ENCODE data around the gene PTPRD. TPM values are rescaled to one million over a fixed set of nuclear protein-coding genes. Genes with fewer than 3 reads are reported as not detected.

Gene PTPRD
- total and polyA plus RNA-seq, 2 experiments from 2014 or later, result 11.5 to 58.0 TPM

GRCh38 chr9:9399982-9400381 lies 1212.8 kb downstream of the PTPRD start:
- no peak overlapping the region for H2AFZ ChIP-seq
- no peaks in the 10 kb centered on the region for H3K79me2 ChIP-seq (replicated peaks; ENCODE audit: insufficient read depth)
- H4K20me1 ChIP-seq (replicated peaks; ENCODE audit: insufficient read depth), result no peaks in the 10 kb centered on the region
- no peaks in the 10 kb centered on the region for H3F3A ChIP-seq (replicated peaks; ENCODE audit: low read depth)
- no peaks in the 10 kb centered on the region for H3K27me3 ChIP-seq (ENCODE audit: insufficient read depth)
- no peaks in the 10 kb centered on the region for H3K36me3 ChIP-seq (ENCODE audit: insufficient read depth)
- H3K4me1 Mint-ChIP-seq, result peaks cover 13% of the 10 kb centered on the region; the same call in 2 of the 3 replicates
- TF ChIP-seq POLR2AphosphoS5 (IDR thresholded peaks at IDR 0.05; ENCODE audit: low read depth), result no peak
- TF ChIP-seq CREB1 (CRISPR knock-in tag; IDR thresholded peaks at IDR 0.05; ENCODE audit: low read depth), result no peak
- no peak for TF ChIP-seq EZH2 (IDR thresholded peaks at IDR 0.05; ENCODE audit: low read depth, unreplicated experiment)
- no peak for TF ChIP-seq NANOG (IDR thresholded peaks at IDR 0.05; ENCODE audit: borderline replicate concordance)
- H3K4me3 ChIP-seq, result no peak overlapping the region
- no peak overlapping the region for H3K4me2 ChIP-seq
- DNase-seq (ENCODE audit: low spot score) (no peak), ATAC-seq (no peak)
- peaks cover 1% of the 10 kb centered on the region; the same call in 1 of the 2 replicates for H3K9me2 ChIP-seq (ENCODE audit: insufficient read depth)
- H3K9me3 Mint-ChIP-seq, result no peaks in the 10 kb centered on the region
- no peaks in the 10 kb centered on the region for H3K27me3 Mint-ChIP-seq (ENCODE audit: insufficient read depth, low read depth, poor library complexity)
- H3K4me1 ChIP-seq (ENCODE audit: insufficient read depth), result peaks cover 13% of the 10 kb centered on the region
- peaks cover 5% of the 10 kb centered on the region; the same call in 1 of the 3 replicates for H3K36me3 Mint-ChIP-seq (ENCODE audit: low read depth)
- no peak overlapping the region for H3K27ac ChIP-seq (ENCODE audit: low read depth)
- H3K27ac Mint-ChIP-seq, result peak overlapping the region; percentile 36; the same call in 1 of the 2 replicates
- no peak overlapping the region for H3K4me3 Mint-ChIP-seq

- H3K9me3 Mint-ChIP-seq, result no peaks in the 10 kb centered on the region
- peaks cover 1% of the 10 kb centered on the region; the same call in 1 of the 3 replicates for H3K36me3 Mint-ChIP-seq (ENCODE audit: low read depth)
- H3K27ac ChIP-seq (ENCODE audit: low read depth), result no peak overlapping the region
- H3K4me3 ChIP-seq, result no peak overlapping the region
- H3K27me3 Mint-ChIP-seq (ENCODE audit: insufficient read depth, low read depth, poor library complexity), result no peaks in the 10 kb centered on the region
- H4K20me1 ChIP-seq (replicated peaks; ENCODE audit: insufficient read depth), result no peaks in the 10 kb centered on the region
- peaks cover 9% of the 10 kb centered on the region; the same call in 2 of the 3 replicates for H3K4me1 Mint-ChIP-seq
- no peak overlapping the region for H3K4me3 Mint-ChIP-seq
- H3F3A ChIP-seq (replicated peaks; ENCODE audit: low read depth), result no peaks in the 10 kb centered on the region
- H3K27ac Mint-ChIP-seq, result no peak overlapping the region
- H3K9me2 ChIP-seq (ENCODE audit: insufficient read depth), result peaks cover 7% of the 10 kb centered on the region
- H3K4me1 ChIP-seq (ENCODE audit: insufficient read depth), result peaks cover 11% of the 10 kb centered on the region; the same call in 1 of the 2 replicates
- no peaks in the 10 kb centered on the region for H3K27me3 ChIP-seq (ENCODE audit: insufficient read depth)
- H3K4me2 ChIP-seq, result no peak overlapping the region
- no peaks in the 10 kb centered on the region for H3K79me2 ChIP-seq (replicated peaks; ENCODE audit: insufficient read depth)
- DNase-seq (ENCODE audit: low spot score) (no peak), ATAC-seq (no peak)
- H2AFZ ChIP-seq, result no peak overlapping the region
- no peaks in the 10 kb centered on the region for H3K36me3 ChIP-seq (ENCODE audit: insufficient read depth)
- TF ChIP-seq CREB1 (CRISPR knock-in tag; IDR thresholded peaks at IDR 0.05; ENCODE audit: low read depth) (no peak), EZH2phosphoT487 (IDR thresholded peaks at IDR 0.05; ENCODE audit: unreplicated experiment) (no peak), ZNF331 (CRISPR knock-in tag; IDR thresholded peaks at IDR 0.05; ENCODE audit: low read depth) (no peak), JUNB (IDR thresholded peaks at IDR 0.05; ENCODE audit: unreplicated experiment) (no peak), EZH2 (IDR thresholded peaks at IDR 0.05; ENCODE audit: low read depth, unreplicated experiment) (no peak), STAT1 (IDR thresholded peaks at IDR 0.05; ENCODE audit: unreplicated experiment) (no peak), ZNF114 (CRISPR knock-in tag; IDR thresholded peaks at IDR 0.05) (no peak), NANOG (IDR thresholded peaks at IDR 0.05; ENCODE audit: borderline replicate concordance) (no peak), POLR2AphosphoS5 (IDR thresholded peaks at IDR 0.05; ENCODE audit: low read depth) (no peak)
- TF ChIP-seq, protein P1, sequence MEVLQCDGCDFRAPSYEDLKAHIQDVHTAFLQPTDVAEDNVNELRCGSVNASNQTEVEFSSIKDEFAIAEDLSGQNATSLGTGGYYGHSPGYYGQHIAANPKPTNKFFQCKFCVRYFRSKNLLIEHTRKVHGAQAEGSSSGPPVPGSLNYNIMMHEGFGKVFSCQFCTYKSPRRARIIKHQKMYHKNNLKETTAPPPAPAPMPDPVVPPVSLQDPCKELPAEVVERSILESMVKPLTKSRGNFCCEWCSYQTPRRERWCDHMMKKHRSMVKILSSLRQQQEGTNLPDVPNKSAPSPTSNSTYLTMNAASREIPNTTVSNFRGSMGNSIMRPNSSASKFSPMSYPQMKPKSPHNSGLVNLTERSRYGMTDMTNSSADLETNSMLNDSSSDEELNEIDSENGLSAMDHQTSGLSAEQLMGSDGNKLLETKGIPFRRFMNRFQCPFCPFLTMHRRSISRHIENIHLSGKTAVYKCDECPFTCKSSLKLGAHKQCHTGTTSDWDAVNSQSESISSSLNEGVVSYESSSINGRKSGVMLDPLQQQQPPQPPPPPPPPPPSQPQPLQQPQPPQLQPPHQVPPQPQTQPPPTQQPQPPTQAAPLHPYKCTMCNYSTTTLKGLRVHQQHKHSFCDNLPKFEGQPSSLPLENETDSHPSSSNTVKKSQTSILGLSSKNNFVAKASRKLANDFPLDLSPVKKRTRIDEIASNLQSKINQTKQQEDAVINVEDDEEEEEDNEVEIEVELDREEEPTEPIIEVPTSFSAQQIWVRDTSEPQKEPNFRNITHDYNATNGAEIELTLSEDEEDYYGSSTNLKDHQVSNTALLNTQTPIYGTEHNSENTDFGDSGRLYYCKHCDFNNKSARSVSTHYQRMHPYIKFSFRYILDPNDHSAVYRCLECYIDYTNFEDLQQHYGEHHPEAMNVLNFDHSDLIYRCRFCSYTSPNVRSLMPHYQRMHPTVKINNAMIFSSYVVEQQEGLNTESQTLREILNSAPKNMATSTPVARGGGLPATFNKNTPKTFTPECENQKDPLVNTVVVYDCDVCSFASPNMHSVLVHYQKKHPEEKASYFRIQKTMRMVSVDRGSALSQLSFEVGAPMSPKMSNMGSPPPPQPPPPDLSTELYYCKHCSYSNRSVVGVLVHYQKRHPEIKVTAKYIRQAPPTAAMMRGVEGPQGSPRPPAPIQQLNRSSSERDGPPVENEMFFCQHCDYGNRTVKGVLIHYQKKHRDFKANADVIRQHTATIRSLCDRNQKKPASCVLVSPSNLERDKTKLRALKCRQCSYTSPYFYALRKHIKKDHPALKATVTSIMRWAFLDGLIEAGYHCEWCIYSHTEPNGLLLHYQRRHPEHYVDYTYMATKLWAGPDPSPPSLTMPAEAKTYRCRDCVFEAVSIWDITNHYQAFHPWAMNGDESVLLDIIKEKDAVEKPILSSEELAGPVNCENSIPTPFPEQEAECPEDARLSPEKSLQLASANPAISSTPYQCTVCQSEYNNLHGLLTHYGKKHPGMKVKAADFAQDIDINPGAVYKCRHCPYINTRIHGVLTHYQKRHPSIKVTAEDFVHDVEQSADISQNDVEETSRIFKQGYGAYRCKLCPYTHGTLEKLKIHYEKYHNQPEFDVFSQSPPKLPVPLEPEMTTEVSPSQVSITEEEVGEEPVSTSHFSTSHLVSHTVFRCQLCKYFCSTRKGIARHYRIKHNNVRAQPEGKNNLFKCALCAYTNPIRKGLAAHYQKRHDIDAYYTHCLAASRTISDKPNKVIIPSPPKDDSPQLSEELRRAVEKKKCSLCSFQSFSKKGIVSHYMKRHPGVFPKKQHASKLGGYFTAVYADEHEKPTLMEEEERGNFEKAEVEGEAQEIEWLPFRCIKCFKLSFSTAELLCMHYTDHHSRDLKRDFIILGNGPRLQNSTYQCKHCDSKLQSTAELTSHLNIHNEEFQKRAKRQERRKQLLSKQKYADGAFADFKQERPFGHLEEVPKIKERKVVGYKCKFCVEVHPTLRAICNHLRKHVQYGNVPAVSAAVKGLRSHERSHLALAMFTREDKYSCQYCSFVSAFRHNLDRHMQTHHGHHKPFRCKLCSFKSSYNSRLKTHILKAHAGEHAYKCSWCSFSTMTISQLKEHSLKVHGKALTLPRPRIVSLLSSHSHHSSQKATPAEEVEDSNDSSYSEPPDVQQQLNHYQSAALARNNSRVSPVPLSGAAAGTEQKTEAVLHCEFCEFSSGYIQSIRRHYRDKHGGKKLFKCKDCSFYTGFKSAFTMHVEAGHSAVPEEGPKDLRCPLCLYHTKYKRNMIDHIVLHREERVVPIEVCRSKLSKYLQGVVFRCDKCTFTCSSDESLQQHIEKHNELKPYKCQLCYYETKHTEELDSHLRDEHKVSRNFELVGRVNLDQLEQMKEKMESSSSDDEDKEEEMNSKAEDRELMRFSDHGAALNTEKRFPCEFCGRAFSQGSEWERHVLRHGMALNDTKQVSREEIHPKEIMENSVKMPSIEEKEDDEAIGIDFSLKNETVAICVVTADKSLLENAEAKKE (CRISPR knock-in tag; IDR thresholded peaks at IDR 0.05), result no peak
- TF ChIP-seq, protein P2, sequence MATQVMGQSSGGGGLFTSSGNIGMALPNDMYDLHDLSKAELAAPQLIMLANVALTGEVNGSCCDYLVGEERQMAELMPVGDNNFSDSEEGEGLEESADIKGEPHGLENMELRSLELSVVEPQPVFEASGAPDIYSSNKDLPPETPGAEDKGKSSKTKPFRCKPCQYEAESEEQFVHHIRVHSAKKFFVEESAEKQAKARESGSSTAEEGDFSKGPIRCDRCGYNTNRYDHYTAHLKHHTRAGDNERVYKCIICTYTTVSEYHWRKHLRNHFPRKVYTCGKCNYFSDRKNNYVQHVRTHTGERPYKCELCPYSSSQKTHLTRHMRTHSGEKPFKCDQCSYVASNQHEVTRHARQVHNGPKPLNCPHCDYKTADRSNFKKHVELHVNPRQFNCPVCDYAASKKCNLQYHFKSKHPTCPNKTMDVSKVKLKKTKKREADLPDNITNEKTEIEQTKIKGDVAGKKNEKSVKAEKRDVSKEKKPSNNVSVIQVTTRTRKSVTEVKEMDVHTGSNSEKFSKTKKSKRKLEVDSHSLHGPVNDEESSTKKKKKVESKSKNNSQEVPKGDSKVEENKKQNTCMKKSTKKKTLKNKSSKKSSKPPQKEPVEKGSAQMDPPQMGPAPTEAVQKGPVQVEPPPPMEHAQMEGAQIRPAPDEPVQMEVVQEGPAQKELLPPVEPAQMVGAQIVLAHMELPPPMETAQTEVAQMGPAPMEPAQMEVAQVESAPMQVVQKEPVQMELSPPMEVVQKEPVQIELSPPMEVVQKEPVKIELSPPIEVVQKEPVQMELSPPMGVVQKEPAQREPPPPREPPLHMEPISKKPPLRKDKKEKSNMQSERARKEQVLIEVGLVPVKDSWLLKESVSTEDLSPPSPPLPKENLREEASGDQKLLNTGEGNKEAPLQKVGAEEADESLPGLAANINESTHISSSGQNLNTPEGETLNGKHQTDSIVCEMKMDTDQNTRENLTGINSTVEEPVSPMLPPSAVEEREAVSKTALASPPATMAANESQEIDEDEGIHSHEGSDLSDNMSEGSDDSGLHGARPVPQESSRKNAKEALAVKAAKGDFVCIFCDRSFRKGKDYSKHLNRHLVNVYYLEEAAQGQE (IDR thresholded peaks at IDR 0.05; ENCODE audit: unreplicated experiment), result no peak
Observed at GRCh38 chr9:9396518-9396917, 1216.3 kb downstream of the PTPRD start.
